ENCODE data around the gene ZC3H10. TPM values are rescaled to one million over a fixed set of nuclear protein-coding genes. Genes with fewer than 3 reads are reported as not detected.

ZC3H10 gene
- total RNA-seq, 1 donor from 2014 or later, result 13.5 TPM

DNA sequence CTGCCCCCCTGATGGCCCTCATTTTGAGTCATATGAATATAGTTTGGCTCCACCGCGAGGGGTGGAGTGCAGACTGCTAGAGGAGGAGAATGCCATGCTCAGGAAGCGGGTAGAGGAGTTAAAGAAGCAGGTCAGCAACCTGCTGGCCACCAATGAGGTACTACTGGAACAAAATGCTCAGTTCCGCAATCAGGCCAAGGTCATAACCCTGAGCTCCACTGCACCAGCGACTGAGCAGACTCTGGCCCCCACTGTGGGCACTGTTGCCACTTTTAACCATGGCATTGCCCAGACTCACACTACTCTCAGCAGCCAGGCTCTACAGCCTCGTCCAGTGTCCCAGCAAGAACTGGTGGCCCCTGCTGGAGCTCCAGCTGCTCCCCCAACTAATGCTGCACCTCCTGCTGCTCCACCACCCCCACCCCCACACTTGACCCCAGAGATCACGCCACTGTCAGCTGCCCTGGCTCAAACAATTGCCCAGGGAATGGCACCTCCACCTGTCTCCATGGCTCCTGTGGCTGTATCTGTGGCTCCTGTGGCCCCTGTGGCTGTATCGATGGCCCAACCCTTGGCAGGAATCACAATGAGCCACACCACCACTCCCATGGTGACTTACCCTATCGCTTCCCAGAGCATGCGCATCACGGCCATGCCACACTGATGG, 3.3 kb downstream of the ZC3H10 start:
- Mint-ChIP-seq H3K4me3 (no peak overlapping the region), H3K4me1 (ENCODE audit: low read depth) (peaks cover 40% of the 10 kb centered on the region), H3K36me3 (ENCODE audit: low read depth) (peaks cover 27% of the 10 kb centered on the region), H3K27me3 (ENCODE audit: insufficient read depth) (no peaks in the 10 kb centered on the region), H3K27ac (no peak overlapping the region), H3K9me3 (no peaks in the 10 kb centered on the region)
- intact Hi-C loops (cut with micrococcal nuclease), result no loop called here
- no peak for DNase-seq (ENCODE audit: low spot score)

DNA sequence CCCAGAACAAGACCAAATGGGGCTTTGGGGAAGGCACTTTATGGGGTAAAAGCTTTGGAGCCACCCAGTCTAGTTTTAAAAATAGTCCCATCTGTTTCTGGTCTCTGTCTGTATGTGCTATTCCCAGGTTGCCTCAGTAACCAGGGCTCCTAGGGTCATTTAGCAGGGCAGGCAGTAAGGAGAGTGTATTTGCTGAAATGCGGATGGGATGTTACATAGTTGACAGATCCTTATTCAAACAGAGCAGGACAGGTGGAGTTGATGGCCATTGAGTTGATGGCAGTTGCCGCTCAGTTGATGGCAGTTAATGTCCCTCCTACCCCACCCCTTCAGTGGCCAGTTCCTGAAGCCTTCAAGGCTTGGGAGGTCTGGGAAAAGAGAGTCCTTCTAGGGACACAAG, 4.6 kb downstream of the ZC3H10 start:
- no peaks in the 10 kb centered on the region for H3K9me3 Mint-ChIP-seq
- no peak overlapping the region for H3K27ac Mint-ChIP-seq
- H3K4me1 Mint-ChIP-seq (ENCODE audit: low read depth), result peaks cover 52% of the 10 kb centered on the region
- DNase-seq (ENCODE audit: low spot score), result no peak
- H3K27me3 Mint-ChIP-seq (ENCODE audit: insufficient read depth), result no peaks in the 10 kb centered on the region
- peaks cover 15% of the 10 kb centered on the region for H3K36me3 Mint-ChIP-seq (ENCODE audit: low read depth)
- intact Hi-C loops (cut with micrococcal nuclease), result no loop called here
- no peak overlapping the region for H3K4me3 Mint-ChIP-seq

DNA sequence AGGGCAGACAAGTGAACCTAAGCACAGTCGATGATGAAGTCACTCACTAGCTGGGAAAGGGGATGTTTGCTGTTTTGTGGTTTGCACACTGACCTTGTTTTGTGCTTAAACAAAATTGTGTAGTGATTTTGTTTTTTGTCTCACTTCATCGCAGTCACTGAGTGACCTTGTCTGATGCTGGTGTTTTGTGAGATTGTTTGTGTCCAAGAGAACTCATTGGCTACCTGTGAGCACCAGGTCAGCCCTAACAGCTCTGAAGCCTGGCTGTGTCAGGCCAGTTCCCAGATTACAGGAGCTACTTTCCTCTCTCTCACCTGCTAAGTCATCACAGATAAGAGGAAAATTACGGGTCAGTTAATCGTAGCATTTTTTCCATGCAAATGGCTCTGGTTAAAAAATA, 6.1 kb downstream of the ZC3H10 start:
- H3K36me3 Mint-ChIP-seq (ENCODE audit: low read depth), result peaks cover 10% of the 10 kb centered on the region
- H3K9me3 Mint-ChIP-seq, result no peaks in the 10 kb centered on the region
- H3K4me1 Mint-ChIP-seq (ENCODE audit: low read depth), result peaks cover 47% of the 10 kb centered on the region
- intact Hi-C loops (cut with micrococcal nuclease), result no loop called here
- H3K4me3 Mint-ChIP-seq, result no peak overlapping the region
- peak overlapping the region; percentile 43 for H3K27ac Mint-ChIP-seq
- no peak for DNase-seq (ENCODE audit: low spot score)
- H3K27me3 Mint-ChIP-seq (ENCODE audit: insufficient read depth), result no peaks in the 10 kb centered on the region

DNA sequence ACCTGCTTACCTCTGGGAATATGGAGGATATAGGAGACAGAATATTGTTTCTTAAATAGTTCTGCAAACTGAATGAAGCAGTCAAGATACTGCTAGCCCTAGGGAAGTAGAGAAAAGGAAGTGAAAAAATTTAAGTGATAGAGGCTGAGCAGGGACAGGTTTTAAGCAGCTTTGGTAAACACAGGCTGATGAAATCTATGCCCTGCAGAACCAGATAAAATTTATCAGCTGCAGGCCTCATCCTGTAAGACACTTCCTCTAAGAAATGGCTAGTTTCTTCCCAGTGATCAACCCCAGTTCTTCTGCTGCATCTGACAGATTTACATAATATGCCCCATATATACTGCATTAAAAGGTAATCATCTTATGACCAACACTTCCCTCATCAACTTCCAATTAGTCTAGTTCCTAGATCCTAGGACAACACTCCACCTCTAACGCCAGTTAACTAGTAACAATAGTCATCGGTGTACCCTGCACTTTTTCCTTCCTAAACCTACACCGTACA, 8.7 kb downstream of the ZC3H10 start:
- DNase-seq (ENCODE audit: low spot score), result no peak
- Mint-ChIP-seq H3K4me3 (peak overlapping the region; percentile 97), H3K9me3 (no peaks in the 10 kb centered on the region), H3K27me3 (ENCODE audit: insufficient read depth) (no peaks in the 10 kb centered on the region), H3K27ac (peak overlapping the region; percentile 94), H3K4me1 (ENCODE audit: low read depth) (peaks cover 55% of the 10 kb centered on the region), H3K36me3 (ENCODE audit: low read depth) (peaks cover 22% of the 10 kb centered on the region)
- intact Hi-C loops (cut with micrococcal nuclease), result loop anchor here (1.0 to 2.0 kb wide), 9 partner anchors 8 to 342 kb away; partner anchors contain the start of genes ANKRD52, COQ10A, MYL6 and NABP2

DNA sequence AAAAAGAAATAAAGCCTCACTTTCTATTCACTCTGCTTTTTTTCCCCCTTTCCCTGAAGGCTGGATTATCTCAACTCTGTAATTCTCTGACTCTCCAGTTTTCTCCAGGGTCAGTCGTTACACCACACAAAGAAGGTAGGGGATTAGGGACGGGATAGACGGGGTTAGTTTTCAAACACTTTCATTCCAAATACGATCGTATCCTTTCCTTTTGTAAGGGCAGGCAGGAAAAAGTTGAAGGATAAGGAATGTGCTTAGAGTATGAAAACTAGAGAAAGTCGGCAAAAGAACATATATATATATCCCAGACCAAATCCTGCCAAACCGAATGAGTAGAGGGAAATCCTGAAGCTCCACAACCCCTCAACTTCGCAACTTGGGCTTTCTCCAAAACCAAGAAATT, 9.4 kb downstream of the ZC3H10 start:
- Mint-ChIP-seq H3K4me1 (ENCODE audit: low read depth) (peaks cover 61% of the 10 kb centered on the region), H3K36me3 (ENCODE audit: low read depth) (peaks cover 27% of the 10 kb centered on the region), H3K27me3 (ENCODE audit: insufficient read depth) (no peaks in the 10 kb centered on the region), H3K27ac (peak overlapping the region; percentile 94), H3K9me3 (no peaks in the 10 kb centered on the region), H3K4me3 (peak overlapping the region; percentile 97)
- no peak for DNase-seq (ENCODE audit: low spot score)
- intact Hi-C loops (cut with micrococcal nuclease), result loop anchor here (1.0 to 2.0 kb wide), 3 partner anchors 131 to 341 kb away; partner anchors contain the start of genes ANKRD52, SARNP and SPRYD4

DNA sequence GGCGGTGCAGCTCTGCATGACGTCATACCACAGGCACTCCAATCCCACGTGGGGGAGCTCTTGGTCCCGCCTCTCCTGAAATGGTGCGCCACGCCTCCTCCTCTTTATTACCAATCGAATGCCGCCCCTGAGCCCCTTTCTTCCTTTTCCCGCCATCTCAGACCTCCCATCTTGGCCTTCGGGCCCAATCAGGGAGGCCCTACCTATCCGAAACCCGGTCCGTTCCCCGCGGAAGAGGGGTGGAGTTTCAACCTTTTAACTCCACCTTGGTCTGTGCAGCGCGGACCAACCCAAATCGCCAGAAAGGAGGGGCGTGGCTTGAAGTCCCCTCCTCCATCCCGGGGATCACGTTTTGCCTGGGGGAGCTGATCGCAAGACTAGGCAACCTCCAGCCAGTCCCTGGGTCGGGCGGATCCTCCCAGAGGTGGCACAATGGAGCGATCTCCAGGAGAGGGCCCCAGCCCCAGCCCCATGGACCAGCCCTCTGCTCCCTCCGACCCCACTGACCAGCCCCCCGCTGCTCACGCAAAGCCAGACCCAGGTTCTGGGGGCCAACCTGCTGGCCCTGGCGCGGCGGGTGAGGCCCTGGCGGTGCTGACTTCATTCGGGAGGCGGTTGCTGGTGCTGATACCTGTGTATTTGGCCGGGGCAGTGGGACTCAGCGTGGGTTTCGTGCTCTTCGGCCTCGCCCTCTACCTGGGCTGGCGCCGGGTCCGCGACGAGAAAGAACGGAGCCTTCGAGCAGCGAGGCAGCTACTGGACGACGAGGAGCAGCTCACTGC, 10.0 kb downstream of the ZC3H10 start, which contains the start of gene ESYT1:
Gene ESYT1, plus strand, starts transcription at position 380 of the 782 bp plus-strand sequence. Its CDS starts 53 bp downstream, at position 433.
- no peaks in the 10 kb centered on the region for H3K9me3 Mint-ChIP-seq
- intact Hi-C loops (cut with micrococcal nuclease), result loop anchor here (1.0 to 2.0 kb wide), 5 partner anchors 24 to 341 kb away; partner anchors contain the start of genes ANKRD52, MYL6B, SARNP and SPRYD4
- peaks cover 62% of the 10 kb centered on the region for H3K4me1 Mint-ChIP-seq (ENCODE audit: low read depth)
- DNase-seq (ENCODE audit: low spot score), result peak; percentile 98
- peak within 1 kb of the TSS; percentile 94 for H3K27ac Mint-ChIP-seq
- peak within 1 kb of the TSS; percentile 97 for H3K4me3 Mint-ChIP-seq
- H3K36me3 Mint-ChIP-seq (ENCODE audit: low read depth), result peaks cover 29% of the 10 kb centered on the region
- H3K27me3 Mint-ChIP-seq (ENCODE audit: insufficient read depth), result no peaks in the 10 kb centered on the region

DNA sequence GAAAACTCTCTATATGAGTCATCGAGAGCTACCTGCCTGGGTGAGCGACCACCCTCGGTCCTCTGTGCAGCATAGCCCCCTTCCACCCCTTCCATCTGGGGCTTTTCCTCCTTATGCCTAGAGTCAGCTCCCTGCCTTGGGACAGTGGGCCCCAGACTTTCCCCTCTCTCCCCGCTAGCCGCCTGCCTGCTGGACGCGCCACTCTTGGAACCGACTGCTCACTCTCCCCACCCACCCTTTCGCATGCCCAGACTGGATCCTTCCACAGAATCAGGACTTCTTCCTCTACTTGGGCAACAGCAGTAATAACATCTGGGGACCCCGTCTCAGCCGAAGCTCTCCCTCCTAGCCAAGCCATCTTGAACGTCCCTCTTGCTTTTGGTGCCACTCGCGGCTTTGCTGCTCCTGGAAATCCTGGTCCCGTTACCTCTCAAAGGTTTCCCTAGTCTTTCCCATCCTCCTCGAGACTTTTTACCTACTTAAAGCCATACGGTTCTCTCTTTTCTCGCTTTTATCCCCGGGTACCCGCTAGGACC, 10.7 kb downstream of the ZC3H10 start:
- Mint-ChIP-seq H3K27me3 (ENCODE audit: insufficient read depth) (no peaks in the 10 kb centered on the region), H3K4me1 (ENCODE audit: low read depth) (peaks cover 67% of the 10 kb centered on the region), H3K4me3 (peak overlapping the region; percentile 97), H3K27ac (peak overlapping the region; percentile 94), H3K36me3 (ENCODE audit: low read depth) (peaks cover 34% of the 10 kb centered on the region), H3K9me3 (no peaks in the 10 kb centered on the region)
- intact Hi-C loops (cut with micrococcal nuclease), result loop anchor here (1.0 kb wide), 2 partner anchors 24 to 155 kb away; partner anchors contain the start of gene MYL6B
- DNase-seq (ENCODE audit: low spot score), result no peak

DNA sequence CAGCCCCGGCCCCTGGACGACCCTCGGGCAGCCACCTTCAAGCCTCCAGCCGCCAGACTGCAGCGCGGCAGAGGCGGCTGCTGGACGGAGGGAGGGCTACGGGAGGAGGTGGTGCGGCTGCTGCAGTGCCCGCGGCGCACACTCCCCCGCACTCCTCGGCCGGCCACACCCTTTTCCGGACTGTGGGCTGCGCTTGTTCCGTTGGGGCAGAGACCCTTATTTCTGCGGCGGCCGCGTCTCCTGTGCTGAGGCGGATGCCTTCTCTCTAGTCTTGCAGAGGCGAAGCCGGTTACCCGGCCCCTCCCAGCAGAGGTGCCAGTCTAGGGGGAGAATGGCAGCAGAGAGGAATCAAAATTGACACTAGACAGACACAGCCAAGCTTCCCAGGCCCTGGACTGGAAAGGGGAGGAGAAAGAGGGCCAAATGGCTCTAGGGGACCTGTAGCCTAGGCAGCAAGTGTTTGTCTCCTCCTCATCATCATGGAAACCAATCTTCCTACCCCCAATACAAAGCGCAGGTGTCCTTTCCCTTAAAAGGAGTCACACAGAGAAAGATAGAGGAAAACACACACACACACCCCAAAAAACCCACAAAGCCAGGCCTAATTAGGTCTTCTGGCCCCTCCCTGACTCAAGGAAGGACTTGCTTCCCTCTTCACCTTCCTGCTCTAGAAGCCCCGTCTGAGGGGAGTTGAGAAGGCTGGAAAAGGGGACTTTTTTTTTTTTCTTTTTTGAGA, 11.3 kb downstream of the ZC3H10 start:
- peaks cover 41% of the 10 kb centered on the region for H3K36me3 Mint-ChIP-seq (ENCODE audit: low read depth)
- peaks cover 62% of the 10 kb centered on the region for H3K4me1 Mint-ChIP-seq (ENCODE audit: low read depth)
- intact Hi-C loops (cut with micrococcal nuclease), result no loop called here
- no peaks in the 10 kb centered on the region for H3K9me3 Mint-ChIP-seq
- peak overlapping the region; percentile 97 for H3K4me3 Mint-ChIP-seq
- H3K27me3 Mint-ChIP-seq (ENCODE audit: insufficient read depth), result no peaks in the 10 kb centered on the region
- peak overlapping the region; percentile 94 for H3K27ac Mint-ChIP-seq
- peak; percentile 72 for DNase-seq (ENCODE audit: low spot score)

DNA sequence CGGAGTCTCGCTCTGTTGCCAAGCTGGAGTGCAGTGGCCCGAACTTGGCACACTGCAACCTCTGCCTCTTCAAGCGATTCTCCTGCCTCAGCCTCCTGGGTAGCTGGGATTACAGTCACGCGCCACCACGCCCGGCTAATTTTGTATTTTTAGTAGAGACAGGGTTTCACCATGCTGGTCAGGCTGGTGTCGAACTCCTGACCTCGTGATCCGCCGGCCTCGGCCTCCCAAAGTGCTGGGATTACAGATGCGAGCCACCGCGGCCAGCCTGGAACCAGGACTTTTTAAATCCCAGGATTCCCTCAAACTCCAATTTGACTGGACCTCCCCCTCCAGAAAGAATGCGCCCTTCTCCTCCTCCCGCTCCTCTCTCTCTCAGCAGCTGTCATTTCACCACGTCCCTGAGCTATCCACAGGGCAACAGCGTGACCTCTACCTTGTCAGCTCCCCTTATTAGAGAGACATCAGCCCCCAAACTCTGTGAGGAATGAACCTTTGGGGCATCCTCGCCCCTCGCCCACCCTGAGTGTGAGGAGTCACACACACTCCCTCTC, 12.0 kb downstream of the ZC3H10 start:
- intact Hi-C loops (cut with micrococcal nuclease), result no loop called here
- Mint-ChIP-seq H3K4me3 (peak overlapping the region; percentile 97), H3K27me3 (ENCODE audit: insufficient read depth) (no peaks in the 10 kb centered on the region), H3K4me1 (ENCODE audit: low read depth) (peaks cover 61% of the 10 kb centered on the region), H3K9me3 (no peaks in the 10 kb centered on the region), H3K27ac (peak overlapping the region; percentile 94), H3K36me3 (ENCODE audit: low read depth) (peaks cover 42% of the 10 kb centered on the region)
- no peak for DNase-seq (ENCODE audit: low spot score)

DNA sequence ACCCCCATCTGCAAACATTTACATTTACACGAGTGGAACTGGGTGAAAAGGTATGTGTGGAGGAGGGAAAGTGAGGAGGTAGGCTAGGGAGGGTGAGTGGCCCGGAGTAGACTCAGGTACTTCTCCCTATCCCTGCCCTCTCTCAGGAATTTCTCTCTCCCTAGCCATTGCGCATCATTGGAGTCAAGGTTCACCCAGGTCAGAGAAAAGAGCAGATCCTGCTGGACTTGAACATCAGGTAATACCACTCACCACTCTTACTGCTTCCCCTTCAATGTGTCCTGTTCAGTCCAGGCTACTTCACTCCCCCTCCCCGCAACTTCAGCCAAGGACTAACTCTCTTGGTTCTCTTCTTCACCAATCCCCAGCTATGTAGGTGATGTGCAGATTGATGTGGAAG, 12.8 kb downstream of the ZC3H10 start:
- peak overlapping the region; percentile 97 for H3K4me3 Mint-ChIP-seq
- peaks cover 61% of the 10 kb centered on the region for H3K4me1 Mint-ChIP-seq (ENCODE audit: low read depth)
- H3K27ac Mint-ChIP-seq, result no peak overlapping the region
- peaks cover 44% of the 10 kb centered on the region for H3K36me3 Mint-ChIP-seq (ENCODE audit: low read depth)
- DNase-seq (ENCODE audit: low spot score), result no peak
- no peaks in the 10 kb centered on the region for H3K27me3 Mint-ChIP-seq (ENCODE audit: insufficient read depth)
- intact Hi-C loops (cut with micrococcal nuclease), result no loop called here
- H3K9me3 Mint-ChIP-seq, result no peaks in the 10 kb centered on the region

DNA sequence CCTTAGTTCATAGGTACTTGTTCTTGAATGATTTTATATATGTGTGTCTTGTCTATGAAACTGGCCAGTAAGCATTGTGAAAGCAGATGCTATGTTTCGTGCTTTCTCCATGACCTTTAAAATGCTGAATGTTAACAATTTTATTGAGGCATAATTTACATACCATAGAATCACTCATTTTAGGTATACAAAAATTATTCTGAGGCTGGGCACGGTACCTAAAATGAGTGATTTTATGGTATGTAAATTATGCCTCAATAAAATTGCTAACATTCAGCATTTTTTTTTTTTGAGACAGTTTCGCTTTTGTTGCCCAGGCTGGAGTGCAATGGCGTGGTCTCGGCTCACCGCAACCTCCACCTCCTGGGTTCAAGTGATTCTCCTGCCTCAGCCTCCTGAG, 16.8 kb downstream of the ZC3H10 start:
- Mint-ChIP-seq H3K4me3 (no peak overlapping the region), H3K9me3 (no peaks in the 10 kb centered on the region), H3K27me3 (ENCODE audit: insufficient read depth) (no peaks in the 10 kb centered on the region), H3K4me1 (ENCODE audit: low read depth) (peaks cover 59% of the 10 kb centered on the region), H3K27ac (no peak overlapping the region), H3K36me3 (ENCODE audit: low read depth) (peaks cover 73% of the 10 kb centered on the region)
- intact Hi-C loops (cut with micrococcal nuclease), result no loop called here
- DNase-seq (ENCODE audit: low spot score), result no peak
